ENCODE data around the gene DDX4. TPM values are rescaled to one million over a fixed set of nuclear protein-coding genes. Genes with fewer than 3 reads are reported as not detected.

The DDX4 gene
- total RNA-seq, 1 experiment from 2014 or later: not detected

DNA sequence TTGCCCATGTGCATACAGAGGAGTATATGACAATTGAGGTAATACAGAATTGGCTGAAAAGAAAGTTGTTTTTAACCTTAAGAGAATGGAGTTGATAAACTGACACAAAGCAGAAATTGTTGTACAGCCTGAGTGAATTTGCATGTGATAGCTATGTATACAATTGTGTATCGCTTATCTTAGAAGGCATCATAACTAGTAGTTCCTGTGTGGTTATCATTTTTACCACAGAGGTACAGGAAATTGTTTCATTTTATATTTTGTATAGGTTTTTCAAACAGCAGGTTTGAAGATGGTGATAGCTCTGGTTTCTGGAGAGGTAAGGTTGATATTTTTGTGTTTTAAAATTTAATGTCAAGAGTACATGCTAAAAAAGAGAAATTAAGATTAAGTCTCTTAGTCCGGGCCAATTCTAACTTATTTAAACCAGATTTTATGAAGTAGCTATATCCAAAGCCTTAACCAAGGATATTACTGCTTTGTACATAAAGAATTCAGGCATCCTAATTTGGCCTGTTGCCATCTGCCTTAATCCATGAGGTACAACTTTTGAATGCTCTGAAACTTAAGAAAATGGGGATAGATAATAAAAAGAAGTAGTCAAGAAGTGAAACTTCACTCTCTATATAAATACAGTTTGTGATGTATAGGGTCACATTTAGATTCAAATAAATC is 26.0 kb downstream of the DDX4 start:
- intact Hi-C loops (cut with micrococcal nuclease; ENCODE audit: unreplicated experiment): no loop called here
- no peak overlapping the region for H3K4me3 ChIP-seq (ENCODE audit: low read depth, low read length, poor library complexity, severe bottlenecking)
- no peaks in the 10 kb centered on the region for H3K36me3 ChIP-seq (ENCODE audit: insufficient read depth, low read length, poor library complexity, severe bottlenecking)
- TF ChIP-seq EZH2 (IDR thresholded peaks at IDR 0.05; ENCODE audit: borderline replicate concordance, low read depth, low read length, poor library complexity, severe bottlenecking) (no peak), CTCF (conservative IDR thresholded peaks at IDR 0.05; ENCODE audit: low read depth, low read length) (no peak)
- ChIA-PET POLR2A (ENCODE audit: low non-redundant PET) (no interaction called here), CTCF (no interaction called here)
- H3K9me3 ChIP-seq (ENCODE audit: low read depth, low read length, poor library complexity, severe bottlenecking): no peaks in the 10 kb centered on the region
- peaks cover 7% of the 10 kb centered on the region for H3K27me3 ChIP-seq (replicated peaks; ENCODE audit: insufficient read depth, low read depth, low read length, poor library complexity)
- H3K4me1 ChIP-seq (ENCODE audit: insufficient read depth, low read length, poor library complexity, severe bottlenecking): no peaks in the 10 kb centered on the region
- BruUV-seq (replicated peaks): no TSS peak
- DNase-seq (ENCODE audit: low spot score): no peak
- no peak overlapping the region for H3K27ac ChIP-seq (ENCODE audit: low read depth, low read length, poor library complexity, severe bottlenecking)

- DNase-seq (ENCODE audit: low spot score): no peak
- Histone ChIP-seq H3K27ac (ENCODE audit: low read depth, low read length, poor library complexity, severe bottlenecking) (no peak overlapping the region), H3K9me3 (ENCODE audit: low read depth, low read length, poor library complexity, severe bottlenecking) (no peaks in the 10 kb centered on the region), H3K4me3 (ENCODE audit: low read depth, low read length, poor library complexity, severe bottlenecking) (no peak overlapping the region), H3K27me3 (replicated peaks; ENCODE audit: insufficient read depth, low read depth, low read length, poor library complexity) (no peaks in the 10 kb centered on the region), H3K4me1 (ENCODE audit: insufficient read depth, low read length, poor library complexity, severe bottlenecking) (no peaks in the 10 kb centered on the region), H3K36me3 (ENCODE audit: insufficient read depth, low read length, poor library complexity, severe bottlenecking) (no peaks in the 10 kb centered on the region)
- intact Hi-C loops (cut with micrococcal nuclease; ENCODE audit: unreplicated experiment): no loop called here
- ChIA-PET POLR2A (ENCODE audit: low non-redundant PET) (no interaction called here), CTCF (no interaction called here)
- no TSS peak for BruUV-seq (replicated peaks)
- no peak for TF ChIP-seq EZH2 (IDR thresholded peaks at IDR 0.05; ENCODE audit: borderline replicate concordance, low read depth, low read length, poor library complexity, severe bottlenecking)
- TF ChIP-seq CTCF (conservative IDR thresholded peaks at IDR 0.05; ENCODE audit: low read depth, low read length): no peak
Observed at GRCh38 chr5:55768279-55768678, 30.4 kb downstream of the DDX4 start.

GRCh38 chr5:55771175-55771655 is 33.4 kb downstream of the DDX4 start:
- peaks cover 3% of the 10 kb centered on the region for H3K27me3 ChIP-seq (replicated peaks; ENCODE audit: insufficient read depth, low read depth, low read length, poor library complexity)
- BruUV-seq (replicated peaks): no TSS peak
- H3K27ac ChIP-seq (ENCODE audit: low read depth, low read length, poor library complexity, severe bottlenecking): no peak overlapping the region
- TF ChIP-seq CTCF (conservative IDR thresholded peaks at IDR 0.05; ENCODE audit: low read depth, low read length): no peak
- no peak for TF ChIP-seq EZH2 (IDR thresholded peaks at IDR 0.05; ENCODE audit: borderline replicate concordance, low read depth, low read length, poor library complexity, severe bottlenecking)
- H3K36me3 ChIP-seq (ENCODE audit: insufficient read depth, low read length, poor library complexity, severe bottlenecking): no peaks in the 10 kb centered on the region
- intact Hi-C loops (cut with micrococcal nuclease; ENCODE audit: unreplicated experiment): no loop called here
- ChIA-PET CTCF (no interaction called here), POLR2A (ENCODE audit: low non-redundant PET) (no interaction called here)
- H3K4me1 ChIP-seq (ENCODE audit: insufficient read depth, low read length, poor library complexity, severe bottlenecking): no peaks in the 10 kb centered on the region
- H3K9me3 ChIP-seq (ENCODE audit: low read depth, low read length, poor library complexity, severe bottlenecking): no peaks in the 10 kb centered on the region
- no peak overlapping the region for H3K4me3 ChIP-seq (ENCODE audit: low read depth, low read length, poor library complexity, severe bottlenecking)
- DNase-seq (ENCODE audit: low spot score): no peak

Measured in A673 (cell line).